Stimulated activated CD4-positive, alpha-beta T cell treated with anti-CD3 and anti-CD28 coated beads, Interleukin-1b, Interleukin-23, amount 100 ng/mL, for 1 hour (primary cell): ENCODE data around the gene RIGI.
"Not testable (repeated sequence)": the region's sequence is repeated elsewhere in the genome, so short reads cannot be mapped to it uniquely, and the experiment has no call there.

Experiments
- DNase-seq, 2 donors: peaks; one replicate each; pipeline ENCODE4 v3.0.0-alpha.2; 2020; ENCODE audit warnings: low read depth in 2 of 2

Gene RIGI

DNA sequence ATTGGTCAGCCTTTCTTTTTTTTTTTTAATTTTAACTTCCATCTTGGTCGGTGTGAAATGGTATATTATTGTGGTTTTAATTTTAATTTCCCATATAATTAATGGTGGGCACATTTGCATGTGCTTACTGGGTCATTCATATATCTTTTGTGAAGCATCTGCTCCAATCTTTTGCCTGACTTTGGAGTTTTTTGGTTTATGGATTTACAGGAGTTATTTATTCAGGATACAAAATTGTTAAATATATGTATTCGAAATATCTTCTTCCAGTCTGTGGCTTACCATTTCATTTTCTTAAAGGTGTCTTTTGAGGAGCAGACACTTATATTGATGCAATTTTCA lies 682 bp upstream of the RIGI start:
- DNase-seq = no peak

- no peak for DNase-seq
These were observed 326 bp downstream of the RIGI start for GRCh38 chr9:32525709-32526030.

DNA sequence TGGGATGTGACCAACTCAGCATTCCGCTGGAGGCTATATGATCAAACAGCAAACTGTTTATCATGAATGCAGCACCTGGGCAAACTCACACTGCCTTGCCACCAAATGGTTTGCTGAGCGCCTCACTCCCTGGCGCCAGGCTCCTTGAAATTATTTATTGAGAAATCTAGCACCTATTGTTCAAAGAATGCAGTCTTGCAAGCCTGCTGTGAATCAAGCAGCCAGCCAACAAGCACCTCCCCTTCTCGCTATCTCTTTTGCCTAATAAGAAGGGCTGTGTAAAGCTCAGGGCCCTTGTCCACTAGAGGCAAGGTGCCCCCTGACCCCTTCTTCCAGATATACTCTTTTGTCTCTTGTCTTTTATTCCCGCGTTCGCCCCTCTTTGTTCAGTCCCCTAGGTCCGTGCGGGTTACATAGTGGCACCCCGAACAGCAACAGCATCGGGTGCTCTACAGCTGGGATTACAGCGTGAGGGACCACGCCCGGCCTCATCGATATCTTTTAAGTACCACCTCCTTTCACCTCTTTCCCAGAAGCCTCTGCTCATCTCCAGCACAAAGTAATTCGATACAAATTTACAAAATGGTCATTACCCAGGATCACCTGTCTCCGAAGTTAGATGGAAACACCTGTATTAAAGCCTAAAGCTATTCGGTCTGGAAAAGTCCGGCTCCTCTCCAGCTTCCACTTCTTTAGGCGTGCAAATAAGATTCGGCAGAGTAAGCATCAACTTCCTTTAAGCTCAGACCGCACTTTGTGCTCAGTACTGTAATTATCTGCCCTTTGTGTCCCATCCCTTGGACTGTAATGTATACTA lies 896 bp downstream of the RIGI start:
- no peak for DNase-seq

GRCh38 chr9:32524558-32524891 lies 1.5 kb downstream of the RIGI start:
- not testable (repeated sequence) for DNase-seq

GRCh38 chr9:32523910-32524309 lies 2.1 kb downstream of the RIGI start:
- DNase-seq = no peak

- DNase-seq = no peak
These were observed 7.7 kb downstream of the RIGI start for GRCh38 chr9:32518276-32518675.

- no peak for DNase-seq
These were observed 9.8 kb downstream of the RIGI start for GRCh38 chr9:32516241-32516640.

DNA sequence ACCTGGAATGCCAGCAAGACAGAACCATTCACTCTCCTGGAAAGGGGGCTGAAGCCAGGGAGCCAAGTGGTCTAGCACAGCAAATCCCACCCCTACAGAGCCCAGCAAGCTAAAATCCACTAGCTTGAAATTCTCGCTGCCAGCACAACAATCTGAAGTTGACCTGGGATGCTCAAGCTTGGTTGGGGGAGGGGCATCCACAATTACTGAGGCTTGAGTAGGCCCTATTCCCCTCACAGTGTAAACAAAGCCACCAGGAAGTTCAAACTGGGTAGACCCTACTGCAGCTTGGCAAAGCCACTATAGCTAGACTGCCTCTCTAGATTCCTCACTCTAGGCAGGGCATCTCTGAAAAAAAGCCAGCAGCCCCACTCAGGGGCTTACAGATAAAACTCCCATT lies 17.3 kb downstream of the RIGI start:
- DNase-seq = no peak

DNA sequence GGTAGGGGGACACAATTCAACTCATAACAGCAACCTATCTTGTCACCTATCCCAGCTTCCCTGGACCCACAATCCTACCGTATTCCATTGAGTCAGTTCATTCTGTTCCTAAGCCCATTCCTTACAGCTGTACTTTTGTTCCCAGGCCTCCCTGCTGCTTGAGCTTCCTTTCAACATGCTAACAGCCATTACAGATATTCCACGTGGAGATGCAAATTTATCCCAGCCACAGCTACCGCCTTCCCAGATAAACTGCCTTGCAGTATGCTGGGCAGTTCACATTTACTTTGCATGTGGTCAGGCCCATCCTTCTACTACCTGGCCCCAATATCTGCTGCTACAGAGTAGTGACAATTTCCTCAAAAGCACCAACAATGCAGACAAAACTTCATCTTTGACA lies 23.0 kb downstream of the RIGI start:
- no peak for DNase-seq

DNA sequence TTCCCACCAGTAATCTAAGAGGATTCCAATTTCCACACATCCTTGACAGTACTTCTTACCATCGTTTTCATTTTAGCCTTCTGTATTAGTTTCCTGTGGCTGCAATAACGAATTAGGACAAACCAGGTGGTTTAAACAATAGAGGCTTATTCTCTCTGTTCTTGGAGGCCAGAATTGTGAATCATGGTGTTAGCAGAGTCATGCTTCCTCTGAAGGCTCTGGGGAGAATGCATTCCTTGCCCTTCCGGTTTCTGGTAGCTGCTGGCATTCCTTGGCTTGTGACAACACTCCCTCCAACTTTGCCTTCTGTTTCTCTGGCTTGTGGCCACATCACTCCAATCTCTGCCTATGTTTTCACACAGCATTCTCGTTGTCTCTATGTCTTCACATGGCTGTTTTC lies 23.5 kb downstream of the RIGI start:
- no peak for DNase-seq

- no peak for DNase-seq
These were observed 24.1 kb downstream of the RIGI start for GRCh38 chr9:32501868-32502267.

DNA sequence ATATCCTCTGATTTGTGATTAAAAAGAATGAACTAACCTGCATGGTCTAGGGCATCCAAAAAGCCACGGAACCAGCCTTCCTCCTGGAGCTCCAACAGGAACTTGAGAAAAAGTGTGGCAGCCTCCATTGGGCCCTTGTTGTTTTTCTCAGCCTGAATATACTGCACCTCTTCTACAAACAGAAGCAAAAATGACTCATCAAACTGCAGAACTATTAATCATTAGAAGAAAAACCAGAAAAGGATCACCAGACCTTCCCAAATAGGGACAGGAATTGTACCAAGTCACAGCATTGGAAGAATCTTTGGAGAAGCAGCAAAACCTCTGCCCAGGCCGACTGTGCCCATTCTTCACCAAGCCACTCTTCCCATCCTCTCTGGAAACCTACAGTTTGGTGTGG lies 25.2 kb downstream of the RIGI start:
- DNase-seq = no peak

GRCh38 chr9:32497921-32498320 lies 28.1 kb downstream of the RIGI start:
- DNase-seq = no peak

GRCh38 chr9:32490601-32491000 lies 35.4 kb downstream of the RIGI start:
- DNase-seq = no peak

GRCh38 chr9:32487981-32488380 lies 38.0 kb downstream of the RIGI start:
- no peak for DNase-seq

- no peak for DNase-seq
These were observed 39.0 kb downstream of the RIGI start for GRCh38 chr9:32486839-32487562.

DNA sequence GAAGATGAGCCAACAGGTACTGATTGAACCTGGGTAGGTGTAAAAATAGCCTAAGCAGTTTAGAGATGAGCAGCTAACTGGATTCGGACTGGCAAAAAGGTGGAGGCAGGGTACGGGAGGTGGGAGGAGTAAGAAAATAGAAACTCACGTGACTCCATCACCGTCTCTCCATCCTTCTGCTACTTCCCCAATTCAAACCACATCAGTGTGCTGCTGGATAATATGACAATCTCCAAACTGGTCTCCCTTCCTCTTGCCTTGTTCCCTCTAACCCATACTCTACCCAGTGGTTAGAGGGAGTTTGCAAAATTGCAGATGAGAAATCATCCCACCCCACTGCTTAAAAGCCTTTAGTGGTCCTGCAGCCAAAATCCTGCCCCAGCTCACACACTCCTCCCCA lies 42.7 kb downstream of the RIGI start:
- DNase-seq = no peak
